GM23338 (cell line): ENCODE results near the gene ARPC2. TPM values are rescaled to one million over a fixed set of nuclear protein-coding genes. Genes with fewer than 3 reads are reported as not detected.

ENCODE experiments used
- ATAC-seq: fragments of 200-7000 bp; cut with Tn5 transposase; 3 replicates; pipeline ENCODE4 v1.9.1; 2020
- DNase-seq: peaks from one replicate; pipeline ENCODE4 v3.0.0-alpha.2; 2015; ENCODE audit warnings: low spot score
- H2AFZ ChIP-seq: fragments of 200-600 bp; sonication (generic); 2 replicates; pipeline ENCODE4 v1.8.0; 2016; ENCODE audit warnings: antibody characterized with exemption, mild to moderate bottlenecking, moderate library complexity
- H3F3A ChIP-seq: fragments of 200-600 bp; sonication (generic); replicated peaks from 2 replicates; pipeline ENCODE4 v1.8.0; 2017; ENCODE audit warnings: antibody characterized with exemption, mixed run types, low read depth
- H3K27ac ChIP-seq: fragments of 200-600 bp; sonication (generic); 2 replicates; pipeline ENCODE4 v1.6.1; 2016; ENCODE audit warnings: low read depth
- H3K27me3 ChIP-seq: fragments of 200-600 bp; sonication (generic); 2 replicates; pipeline ENCODE4 v1.8.0; 2016; ENCODE audit warnings: mild to moderate bottlenecking, mixed run types, moderate library complexity; ENCODE audit not compliant: insufficient read depth
- H3K36me3 ChIP-seq: fragments of 200-600 bp; sonication (generic); 2 replicates; pipeline ENCODE4 v1.8.0; 2016; ENCODE audit warnings: mild to moderate bottlenecking; ENCODE audit not compliant: insufficient read depth
- H3K4me1 ChIP-seq: fragments of 200-600 bp; sonication (generic); 2 replicates; pipeline ENCODE4 v1.8.0; 2016; ENCODE audit warnings: mild to moderate bottlenecking, moderate library complexity; ENCODE audit not compliant: insufficient read depth
- H3K4me2 ChIP-seq: fragments of 200-600 bp; sonication (generic); 2 replicates; pipeline ENCODE4 v1.7.1; 2017; ENCODE audit warnings: mixed run types
- H3K4me3 ChIP-seq: fragments of 200-600 bp; sonication (generic); 2 replicates; pipeline ENCODE4 v1.6.1; 2016; ENCODE audit warnings: mixed run types
- H3K79me2 ChIP-seq: fragments of 200-600 bp; sonication (generic); replicated peaks from 2 replicates; pipeline ENCODE4 v1.8.0; 2017; ENCODE audit warnings: mild to moderate bottlenecking; ENCODE audit not compliant: insufficient read depth
- H3K9me2 ChIP-seq: fragments of 200-600 bp; sonication (generic); 2 replicates; pipeline ENCODE4 v1.8.0; 2017; ENCODE audit not compliant: insufficient read depth
- H4K20me1 ChIP-seq: fragments of 200-600 bp; sonication (generic); replicated peaks from 2 replicates; pipeline ENCODE4 v1.8.0; 2017; ENCODE audit warnings: mild to moderate bottlenecking; ENCODE audit not compliant: insufficient read depth
- H3K27ac Mint-ChIP-seq: 2 replicates; pipeline ENCODE4 v1.8.0; 2020; ENCODE audit warnings: inconsistent platforms, mild to moderate bottlenecking, moderate library complexity, mixed read lengths
- H3K27me3 Mint-ChIP-seq: 3 replicates; pipeline ENCODE4 v1.8.0; 2022; ENCODE audit warnings: low read depth, mild to moderate bottlenecking, moderate library complexity, mixed read lengths, inconsistent platforms; ENCODE audit not compliant: insufficient read depth, poor library complexity
- H3K36me3 Mint-ChIP-seq: 3 replicates; pipeline ENCODE4 v1.8.0; 2021; ENCODE audit warnings: low read depth, mild to moderate bottlenecking, inconsistent platforms, moderate library complexity, mixed read lengths
- H3K4me1 Mint-ChIP-seq: 3 replicates; pipeline ENCODE4 v1.8.0; 2020; ENCODE audit warnings: mild to moderate bottlenecking, inconsistent platforms, mixed read lengths
- H3K4me3 Mint-ChIP-seq: 3 replicates; pipeline ENCODE4 v1.8.0; 2021; ENCODE audit warnings: moderate library complexity, mild to moderate bottlenecking, inconsistent platforms, mixed read lengths
- H3K9me3 Mint-ChIP-seq: 3 replicates; pipeline ENCODE4 v1.8.0; 2020; ENCODE audit warnings: moderate library complexity, mild to moderate bottlenecking, inconsistent platforms, mixed read lengths
- POLR2AphosphoS5 ChIP-seq: IDR thresholded peaks from 2 replicates; pipeline ENCODE4 v1.6.1; 2016; ENCODE audit warnings: antibody characterized with exemption, low read depth
- ZNF462 ChIP-seq: fragments of 250-450 bp; sonication (Bioruptor Pico); IDR thresholded peaks from 2 replicates; pipeline ENCODE4 v1.5.0; 2020; ENCODE audit warnings: mild to moderate bottlenecking, moderate library complexity
- polyA plus RNA-seq: library from polyadenylated mRNA; unstranded; fragments of >200 nt; fragmentation: Nextera tagmentation; extraction: Ambion mirVana; gene quantifications from 2 replicates; pipeline ENCODE4 v1.2.1, GENCODE V29; 2016
- total RNA-seq: library from RNA; depleted of rRNA; stranded (reverse); fragments of >200 nt; shearing (Covaris generic); gene quantifications from 2 replicates; pipeline ENCODE4 v1.2.3, GENCODE V29; 2014
- TF ChIP-seq, protein P1 (sequence below), 2 experiments: fragments of 200-600 bp in 1 of 2; sonication (generic) in 1 of 2; conservative IDR thresholded peaks; 2 replicates each; pipeline versions ENCODE4 v1.5.1 to v1.6.1; 2016 to 2017; ENCODE audit warnings: antibody characterized with exemption in 2 of 2, low read depth in 2 of 2, mild to moderate bottlenecking in 2 of 2, moderate library complexity in 1 of 2

The ARPC2 gene
- total and polyA plus RNA-seq, 2 experiments from 2014 or later = 217 to 271 TPM

GRCh38 chr2:218168635-218169462, 48.1 kb upstream of the ARPC2 start:
- H3K4me2 ChIP-seq = no peak overlapping the region
- ATAC-seq (peak; percentile 98), DNase-seq (peak; percentile 91)
- peaks cover 14% of the 10 kb centered on the region; the same call in 1 of the 2 replicates for H3K9me2 ChIP-seq
- Mint-ChIP-seq H3K9me3 (no peaks in the 10 kb centered on the region; the same call in 2 of the 3 replicates), H3K27ac (no peak overlapping the region), H3K27me3 (peaks cover 3% of the 10 kb centered on the region), H3K4me3 (no peak overlapping the region), H3K36me3 (no peaks in the 10 kb centered on the region), H3K4me1 (peaks cover 13% of the 10 kb centered on the region)
- H3K36me3 ChIP-seq = no peaks in the 10 kb centered on the region
- H3K4me1 ChIP-seq = peaks cover 10% of the 10 kb centered on the region
- no peak overlapping the region for H3K27ac ChIP-seq
- peak overlapping the region; percentile 1; the same call in 1 of the 2 replicates for H2AFZ ChIP-seq
- no peaks in the 10 kb centered on the region for H4K20me1 ChIP-seq
- TF ChIP-seq, protein P1, sequence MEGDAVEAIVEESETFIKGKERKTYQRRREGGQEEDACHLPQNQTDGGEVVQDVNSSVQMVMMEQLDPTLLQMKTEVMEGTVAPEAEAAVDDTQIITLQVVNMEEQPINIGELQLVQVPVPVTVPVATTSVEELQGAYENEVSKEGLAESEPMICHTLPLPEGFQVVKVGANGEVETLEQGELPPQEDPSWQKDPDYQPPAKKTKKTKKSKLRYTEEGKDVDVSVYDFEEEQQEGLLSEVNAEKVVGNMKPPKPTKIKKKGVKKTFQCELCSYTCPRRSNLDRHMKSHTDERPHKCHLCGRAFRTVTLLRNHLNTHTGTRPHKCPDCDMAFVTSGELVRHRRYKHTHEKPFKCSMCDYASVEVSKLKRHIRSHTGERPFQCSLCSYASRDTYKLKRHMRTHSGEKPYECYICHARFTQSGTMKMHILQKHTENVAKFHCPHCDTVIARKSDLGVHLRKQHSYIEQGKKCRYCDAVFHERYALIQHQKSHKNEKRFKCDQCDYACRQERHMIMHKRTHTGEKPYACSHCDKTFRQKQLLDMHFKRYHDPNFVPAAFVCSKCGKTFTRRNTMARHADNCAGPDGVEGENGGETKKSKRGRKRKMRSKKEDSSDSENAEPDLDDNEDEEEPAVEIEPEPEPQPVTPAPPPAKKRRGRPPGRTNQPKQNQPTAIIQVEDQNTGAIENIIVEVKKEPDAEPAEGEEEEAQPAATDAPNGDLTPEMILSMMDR (conservative IDR thresholded peaks at IDR 0.05; ENCODE audit: low read depth in 2 of 2) = peak; percentile 84 to 95
- TF ChIP-seq ZNF462 (CRISPR knock-in tag) (no peak), POLR2AphosphoS5 (no peak)
- H3K27me3 ChIP-seq = no peaks in the 10 kb centered on the region
- H3K4me3 ChIP-seq = no peak overlapping the region
- H3K79me2 ChIP-seq = no peaks in the 10 kb centered on the region
- H3F3A ChIP-seq = no peaks in the 10 kb centered on the region
